ENCODE data around the gene NTM. TPM values are rescaled to one million over a fixed set of nuclear protein-coding genes. Genes with fewer than 3 reads are reported as not detected.

Gene NTM
- total and polyA plus RNA-seq, 2 of the 8 experiments (the other 6 are each of a cell fraction or from before 2014, with no cell fraction given), result 13.4 to 20.0 TPM

DNA sequence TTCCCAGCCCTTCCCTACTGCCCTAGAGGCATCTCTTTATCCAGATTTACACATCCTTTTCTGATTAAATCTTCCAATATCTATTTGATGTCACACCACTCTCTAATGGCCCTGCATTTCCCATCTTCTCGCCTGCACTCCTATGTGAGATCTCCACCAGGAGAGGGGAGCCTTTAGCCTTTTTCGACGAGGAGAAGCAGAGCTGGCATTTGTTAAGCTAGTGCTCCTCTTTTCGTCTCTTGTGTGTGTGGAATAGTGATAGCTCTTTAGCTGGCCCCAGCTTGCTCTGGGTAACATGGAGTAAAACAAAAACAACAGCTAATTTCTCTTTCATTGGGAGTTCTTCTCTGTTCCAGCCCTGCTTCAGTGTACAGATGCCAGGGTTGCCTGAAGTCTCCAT lies 536.5 kb downstream of the NTM start:
- Histone ChIP-seq H4K20me1 (replicated peaks in 1 of 2; ENCODE audit: control insufficient read depth in 1 of 2, insufficient read depth in 2 of 2, low read length in 2 of 2) (no peaks in the 10 kb centered on the region), H4K8ac (ENCODE audit: extremely low read depth, insufficient read depth, low read length) (no peak overlapping the region), H2BK15ac (ENCODE audit: low read length) (no peak overlapping the region), H2AFZ (ENCODE audit: low read length) (no peak overlapping the region), H3K9ac (replicated peaks in 1 of 4; ENCODE audit: extremely low read depth in 1 of 4, low read depth in 3 of 4, low read length in 3 of 4) (no peak overlapping the region), H3K4me3 (ENCODE audit: extremely low read depth in 1 of 4, insufficient read depth in 2 of 4, low read depth in 3 of 4, low read length in 4 of 4) (no peak overlapping the region), H3K9me3 (ENCODE audit: insufficient read depth in 2 of 2, low read depth in 1 of 2, low read length in 1 of 2) (no peaks in the 10 kb centered on the region), H3K79me2 (ENCODE audit: control insufficient read depth in 1 of 2, insufficient read depth in 2 of 2, low read length in 2 of 2) (no peaks in the 10 kb centered on the region), H3K23me2 (ENCODE audit: low read depth, low read length) (peaks cover 7% of the 10 kb centered on the region; the same call in 1 of the 2 replicates), H2AK5ac (ENCODE audit: low read depth, low read length) (no peak overlapping the region; the same call in 1 of the 2 replicates), H3K4me1 (replicated peaks in 1 of 4; ENCODE audit: control insufficient read depth in 3 of 4, insufficient read depth in 4 of 4, low read length in 3 of 4) (peaks cover 4 to 24% (median 7%) of the 10 kb centered on the region in 4 experiments; a peak in 6 of 7 replicates), H3K4ac (replicated peaks; ENCODE audit: insufficient read length, low read depth, low read length) (no peak overlapping the region), H4K5ac (ENCODE audit: insufficient read length, low read depth, low read length) (no peak overlapping the region), H3K4me2 (ENCODE audit: insufficient read depth in 1 of 2, low read depth in 2 of 2, low read length in 2 of 2) (no peak overlapping the region), H3K36me3 (ENCODE audit: control insufficient read depth in 2 of 4, insufficient read depth in 4 of 4, low read length in 3 of 4) (no peaks in the 10 kb centered on the region; a peak in 1 of 8 replicates), H3K56ac (replicated peaks; ENCODE audit: insufficient read length, low read depth, low read length) (no peak overlapping the region), H3K27ac (ENCODE audit: low read depth, low read length) (no peak overlapping the region), H2BK12ac (ENCODE audit: low read depth, low read length) (no peak overlapping the region), H4K91ac (replicated peaks; ENCODE audit: insufficient read length, low read length) (no peak overlapping the region), H2BK20ac (ENCODE audit: low read length) (no peak overlapping the region), H2BK5ac (ENCODE audit: low read depth, low read length) (no peak overlapping the region), H3K27me3 (replicated peaks in 1 of 4; ENCODE audit: control insufficient read depth in 3 of 4, extremely low read depth in 1 of 4, insufficient read depth in 3 of 4, low read length in 3 of 4) (no peaks in the 10 kb centered on the region; a peak in 1 of 7 replicates), H3K23ac (ENCODE audit: insufficient read length) (no peak overlapping the region), H3K14ac (ENCODE audit: insufficient read length) (no peak overlapping the region), H3K79me1 (ENCODE audit: low read depth, low read length) (no peaks in the 10 kb centered on the region; the same call in 1 of the 2 replicates), H3K18ac (ENCODE audit: extremely low read depth, low read length) (0 out of 2 replicates have a peak overlapping the region, but pooled peaks have one; percentile 53), H2BK120ac (replicated peaks; ENCODE audit: low read depth, low read length) (no peak overlapping the region)
- peak; percentile 41 to 63 for TF ChIP-seq RAD21 (IDR thresholded peaks at IDR 0.05 in 1 of 2, conservative IDR thresholded peaks at IDR 0.05 in 1 of 2; ENCODE audit: low read depth in 2 of 2, low read length in 2 of 2)
- no peak for TF ChIP-seq SP2 (IDR thresholded peaks at IDR 0.05; ENCODE audit: low read length)
- TF ChIP-seq, protein P1, sequence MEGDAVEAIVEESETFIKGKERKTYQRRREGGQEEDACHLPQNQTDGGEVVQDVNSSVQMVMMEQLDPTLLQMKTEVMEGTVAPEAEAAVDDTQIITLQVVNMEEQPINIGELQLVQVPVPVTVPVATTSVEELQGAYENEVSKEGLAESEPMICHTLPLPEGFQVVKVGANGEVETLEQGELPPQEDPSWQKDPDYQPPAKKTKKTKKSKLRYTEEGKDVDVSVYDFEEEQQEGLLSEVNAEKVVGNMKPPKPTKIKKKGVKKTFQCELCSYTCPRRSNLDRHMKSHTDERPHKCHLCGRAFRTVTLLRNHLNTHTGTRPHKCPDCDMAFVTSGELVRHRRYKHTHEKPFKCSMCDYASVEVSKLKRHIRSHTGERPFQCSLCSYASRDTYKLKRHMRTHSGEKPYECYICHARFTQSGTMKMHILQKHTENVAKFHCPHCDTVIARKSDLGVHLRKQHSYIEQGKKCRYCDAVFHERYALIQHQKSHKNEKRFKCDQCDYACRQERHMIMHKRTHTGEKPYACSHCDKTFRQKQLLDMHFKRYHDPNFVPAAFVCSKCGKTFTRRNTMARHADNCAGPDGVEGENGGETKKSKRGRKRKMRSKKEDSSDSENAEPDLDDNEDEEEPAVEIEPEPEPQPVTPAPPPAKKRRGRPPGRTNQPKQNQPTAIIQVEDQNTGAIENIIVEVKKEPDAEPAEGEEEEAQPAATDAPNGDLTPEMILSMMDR (IDR thresholded peaks at IDR 0.05; ENCODE audit: control extremely low read depth in 1 of 3, insufficient read depth in 1 of 3, low read depth in 1 of 3, low read length in 3 of 3), result peak in 2 of 3 experiments; percentile 27 to 31; a peak in 2 of 4 replicates
- POLR2A ChIA-PET (ENCODE audit: partially characterized antibody), result no interaction called here
- FAIRE-seq (no peak), DNase-seq (ENCODE audit: low read depth in 1 of 2, low spot score in 2 of 2) (no peak)
- WGBS, 2 experiments (ENCODE audit: extremely low coverage in 1 of 2, insufficient coverage in 1 of 2, insufficient read length in 1 of 2, insufficient replicate concordance in 2 of 2, low coverage in 1 of 2, low lambda C conversion rate in 2 of 2, missing lambda C conversion rate in 1 of 2), result 75% methylated on average over 4 of the region's 4 CpGs; no CpG with 5 or more reads in 1 of the 2 experiments
- CTCF ChIA-PET (ENCODE audit: partially characterized antibody), result interaction anchor here (0.6 to 5.8 kb wide), 15 partner anchors 9 to 220 kb away, joined by 3 to 50 read pairs (median 6); no protein-coding TSS in a partner anchor
